ENCODE measurements around the gene LACC1.

DNA sequence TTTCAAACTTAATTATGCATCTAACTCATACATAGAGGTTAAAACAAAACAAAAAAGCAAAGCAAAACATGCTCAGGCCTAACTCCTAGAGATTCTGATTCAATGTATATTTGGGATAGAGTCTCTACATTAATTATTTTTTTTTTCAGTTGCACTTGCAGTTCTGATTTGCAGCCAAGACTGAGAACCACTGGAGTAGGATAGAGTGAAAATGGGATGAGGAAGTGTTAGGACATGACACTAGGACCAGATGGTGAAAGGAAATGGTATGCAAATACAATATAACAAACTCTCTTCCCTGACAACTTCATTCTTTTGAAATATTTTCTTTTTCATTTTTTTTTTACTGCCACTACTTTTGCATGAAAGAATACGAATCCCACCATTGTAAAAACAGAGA, 1.9 kb upstream of the LACC1 start:
- TF ChIP-seq, protein P1, sequence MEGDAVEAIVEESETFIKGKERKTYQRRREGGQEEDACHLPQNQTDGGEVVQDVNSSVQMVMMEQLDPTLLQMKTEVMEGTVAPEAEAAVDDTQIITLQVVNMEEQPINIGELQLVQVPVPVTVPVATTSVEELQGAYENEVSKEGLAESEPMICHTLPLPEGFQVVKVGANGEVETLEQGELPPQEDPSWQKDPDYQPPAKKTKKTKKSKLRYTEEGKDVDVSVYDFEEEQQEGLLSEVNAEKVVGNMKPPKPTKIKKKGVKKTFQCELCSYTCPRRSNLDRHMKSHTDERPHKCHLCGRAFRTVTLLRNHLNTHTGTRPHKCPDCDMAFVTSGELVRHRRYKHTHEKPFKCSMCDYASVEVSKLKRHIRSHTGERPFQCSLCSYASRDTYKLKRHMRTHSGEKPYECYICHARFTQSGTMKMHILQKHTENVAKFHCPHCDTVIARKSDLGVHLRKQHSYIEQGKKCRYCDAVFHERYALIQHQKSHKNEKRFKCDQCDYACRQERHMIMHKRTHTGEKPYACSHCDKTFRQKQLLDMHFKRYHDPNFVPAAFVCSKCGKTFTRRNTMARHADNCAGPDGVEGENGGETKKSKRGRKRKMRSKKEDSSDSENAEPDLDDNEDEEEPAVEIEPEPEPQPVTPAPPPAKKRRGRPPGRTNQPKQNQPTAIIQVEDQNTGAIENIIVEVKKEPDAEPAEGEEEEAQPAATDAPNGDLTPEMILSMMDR (IDR thresholded peaks at IDR 0.05; ENCODE audit: extremely low read depth in 1 of 2, insufficient read depth in 1 of 2, low read depth in 1 of 2, low read length in 2 of 2) = no peak
- TF ChIP-seq POLR2AphosphoS5 (IDR thresholded peaks at IDR 0.05; ENCODE audit: insufficient read depth, low read depth, low read length) (no peak), POLR2A (IDR thresholded peaks at IDR 0.05; ENCODE audit: low read depth, low read length) (no peak), JUN (IDR thresholded peaks at IDR 0.05; ENCODE audit: borderline replicate concordance, insufficient read depth, insufficient read length, low read depth) (no peak), MYC (IDR thresholded peaks at IDR 0.05; ENCODE audit: low read depth, low read length) (no peak)
